Measurements from ENCODE around the gene PLCB4. TPM values are rescaled to one million over a fixed set of nuclear protein-coding genes. Genes with fewer than 3 reads are reported as not detected.

The PLCB4 gene
- total RNA-seq, 1 donor from 2014 or later, result 0.23 TPM

GRCh38 chr20:9256393-9256792, 187.5 kb downstream of the PLCB4 start:
- no peak for ATAC-seq
- DNase-seq (ENCODE audit: low spot score), result no peak

DNA sequence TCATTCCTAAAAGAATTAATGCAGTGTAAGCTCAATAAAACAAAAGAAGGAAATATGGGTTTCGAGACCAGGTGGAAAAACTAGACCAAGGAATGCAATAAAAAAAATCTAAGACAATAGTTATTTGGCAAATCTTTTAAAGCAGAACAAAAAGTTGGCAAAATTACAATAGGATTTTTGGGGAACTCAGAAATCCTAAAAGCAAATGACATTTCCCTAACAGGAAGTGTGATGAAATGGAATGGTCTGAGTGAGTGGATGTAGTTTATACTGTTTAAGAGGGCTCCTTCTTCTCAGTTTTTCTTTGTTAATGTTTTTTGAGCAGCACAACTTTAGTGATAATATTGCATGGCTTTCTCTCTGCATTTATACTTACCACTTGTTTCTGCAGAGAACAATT, 190.0 kb downstream of the PLCB4 start:
- no peak for DNase-seq (ENCODE audit: low spot score)
- ATAC-seq, result no peak

- no peak for DNase-seq (ENCODE audit: low spot score)
- no peak for ATAC-seq
Measured at GRCh38 chr20:9260027-9260426, 191.1 kb downstream of the PLCB4 start.

DNA sequence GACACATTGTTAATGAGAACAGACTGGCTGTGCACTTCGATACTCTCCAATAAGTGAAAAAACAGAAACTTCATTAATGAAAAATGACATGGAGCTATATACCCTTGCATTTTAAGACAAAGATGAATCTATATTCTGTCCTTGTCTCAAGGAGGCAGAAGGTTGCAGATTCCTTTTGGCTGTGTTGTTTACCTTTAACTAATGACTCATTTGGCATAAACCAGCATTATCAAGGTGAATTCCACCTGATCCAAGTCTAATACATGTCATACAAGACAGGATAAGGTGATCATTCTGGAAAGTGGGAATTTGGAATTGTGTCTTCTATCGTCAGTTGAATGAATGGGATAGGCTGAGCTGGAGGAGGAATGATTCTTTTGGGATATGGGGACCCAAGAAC, 192.9 kb downstream of the PLCB4 start:
- DNase-seq (ENCODE audit: low spot score) (no peak), ATAC-seq (no peak)

DNA sequence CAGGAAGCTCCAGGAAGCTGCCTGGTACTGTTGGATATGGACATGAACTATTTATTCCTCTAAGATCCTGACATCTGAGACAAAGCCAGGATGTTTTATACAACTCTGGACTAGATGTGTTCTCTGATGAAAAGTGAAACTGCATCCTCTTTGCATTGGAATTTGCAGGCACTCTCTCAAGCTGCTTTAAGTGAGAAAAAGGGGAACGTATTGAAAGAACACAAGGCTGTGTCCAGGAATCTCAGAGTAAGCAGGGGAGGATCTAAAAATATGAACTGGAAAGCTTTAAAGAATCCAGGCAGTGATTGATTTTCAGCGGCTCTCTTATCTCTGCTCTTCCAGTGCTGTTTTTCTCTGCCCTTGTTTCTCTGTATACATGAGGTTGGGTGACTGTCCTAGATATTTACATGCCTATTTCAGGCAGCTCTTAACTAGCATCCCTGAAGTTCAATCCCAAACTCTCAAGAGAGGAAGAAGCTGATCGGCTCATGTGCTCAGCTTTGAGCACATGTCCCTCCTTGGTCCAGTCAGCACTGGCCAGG, 193.8 kb downstream of the PLCB4 start:
- no peak for ATAC-seq
- DNase-seq (ENCODE audit: low spot score), result no peak

DNA sequence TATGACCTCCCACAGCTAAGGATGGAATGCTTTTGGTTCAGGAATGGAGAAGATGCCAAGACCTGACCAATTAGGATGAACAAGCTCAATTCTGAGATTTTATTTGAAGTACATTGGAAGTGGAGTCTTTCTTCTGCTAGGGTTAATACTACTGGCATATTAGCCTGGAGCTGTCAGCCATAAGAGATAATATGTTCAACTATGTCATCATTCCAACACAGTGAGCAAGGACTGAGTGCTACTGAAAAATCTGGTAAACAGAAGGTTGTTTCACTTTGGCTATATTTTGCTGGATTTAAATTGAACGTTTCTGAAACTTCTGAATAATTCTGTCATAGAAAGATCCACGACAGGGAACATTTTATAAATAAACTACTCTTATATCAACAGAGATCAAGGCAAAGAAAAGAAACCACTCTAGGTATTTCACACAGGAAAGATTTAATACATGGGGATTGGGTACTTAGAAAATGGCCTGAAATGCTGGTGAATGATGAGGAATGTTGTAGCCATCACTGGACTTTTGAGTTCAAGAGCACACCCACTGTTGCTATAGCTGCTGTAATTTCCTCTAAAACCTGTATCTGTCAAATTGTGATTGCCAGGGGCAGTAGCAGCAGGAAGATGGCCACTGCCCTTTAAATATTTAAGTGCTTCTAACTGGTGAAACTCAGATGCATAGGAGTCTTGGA, 200.5 kb downstream of the PLCB4 start:
- ATAC-seq (no peak), DNase-seq (ENCODE audit: low spot score) (no peak)

GRCh38 chr20:9270831-9271230, 201.9 kb downstream of the PLCB4 start:
- no peak for DNase-seq (ENCODE audit: low spot score)
- ATAC-seq, result no peak

DNA sequence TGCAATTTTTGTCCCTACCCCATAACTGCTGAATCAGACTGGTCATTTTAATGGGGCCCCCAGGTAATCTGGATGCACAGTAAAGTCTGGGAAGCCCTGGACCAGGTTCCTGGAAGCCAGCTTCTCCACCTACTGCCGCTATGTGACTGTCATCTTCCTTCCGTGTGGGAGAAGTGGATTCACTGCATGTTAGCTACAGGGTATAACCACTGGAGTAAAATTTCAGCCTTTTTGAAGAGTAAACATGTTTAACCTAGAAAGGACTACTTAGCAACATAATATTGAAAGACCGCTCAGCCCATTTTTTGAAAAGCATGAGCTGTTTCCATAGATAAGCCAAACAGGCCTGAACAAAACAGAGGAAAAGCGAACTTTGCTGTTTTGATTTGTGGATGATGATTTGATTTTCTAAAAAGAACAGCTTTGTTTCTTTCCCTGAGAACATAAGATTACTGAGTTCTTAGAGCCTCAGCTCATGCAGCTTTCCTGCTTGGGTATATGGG, 208.1 kb downstream of the PLCB4 start:
- DNase-seq (ENCODE audit: low spot score) (no peak), ATAC-seq (no peak)

- ATAC-seq (no peak), DNase-seq (ENCODE audit: low spot score) (no peak)
Measured at GRCh38 chr20:9279918-9280401, 211.1 kb downstream of the PLCB4 start.

GRCh38 chr20:9280666-9281065, 211.8 kb downstream of the PLCB4 start:
- DNase-seq (ENCODE audit: low spot score) (no peak), ATAC-seq (no peak)

DNA sequence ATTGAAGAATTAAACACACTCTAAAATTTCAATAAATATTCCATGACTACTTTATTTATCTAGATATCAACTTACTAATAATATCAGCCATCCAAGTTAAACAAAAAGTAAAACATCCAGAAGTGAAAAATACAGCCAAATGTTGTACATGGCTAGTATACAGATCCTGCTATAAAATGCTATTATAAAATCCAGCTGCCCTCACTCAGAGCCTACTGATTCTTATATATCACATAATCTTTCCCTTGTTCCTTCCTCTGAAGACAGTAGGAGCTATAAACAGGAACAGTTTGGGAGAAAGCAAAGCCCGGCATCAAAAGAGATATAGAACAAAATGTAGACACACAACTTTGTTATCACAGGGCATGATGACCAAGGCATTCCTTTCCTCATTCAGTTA, 212.9 kb downstream of the PLCB4 start:
- DNase-seq (ENCODE audit: low spot score) (no peak), ATAC-seq (no peak)

- ATAC-seq, result no peak
- DNase-seq (ENCODE audit: low spot score), result no peak
Measured at GRCh38 chr20:9285617-9286016, 216.7 kb downstream of the PLCB4 start.

GRCh38 chr20:9286501-9287461, 217.9 kb downstream of the PLCB4 start:
- ATAC-seq, result no peak

DNA sequence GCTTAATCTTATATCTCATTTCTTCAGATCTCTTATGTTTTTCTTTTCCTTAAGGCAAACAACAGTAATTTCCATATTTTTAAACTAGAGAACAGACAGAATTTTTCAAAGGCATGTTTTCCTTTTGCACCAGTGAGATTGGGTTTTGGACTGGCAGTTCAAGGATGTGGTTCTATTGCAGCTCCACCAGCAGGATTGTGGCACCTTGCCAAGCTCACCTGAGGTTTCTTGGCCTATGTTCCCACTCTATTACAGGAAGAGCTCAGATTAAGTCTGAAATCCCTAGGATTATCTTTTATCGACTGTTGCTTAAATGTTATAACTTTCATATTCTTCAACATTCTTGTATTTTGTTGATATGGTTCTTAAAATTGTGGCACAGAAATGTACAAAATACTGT, 218.9 kb downstream of the PLCB4 start:
- ATAC-seq (no peak), DNase-seq (ENCODE audit: low spot score) (no peak)

More at GRCh38 chr20:9286501-9287461, 217.9 kb downstream of the PLCB4 start:
- DNase-seq (ENCODE audit: low spot score), result no peak

DNA sequence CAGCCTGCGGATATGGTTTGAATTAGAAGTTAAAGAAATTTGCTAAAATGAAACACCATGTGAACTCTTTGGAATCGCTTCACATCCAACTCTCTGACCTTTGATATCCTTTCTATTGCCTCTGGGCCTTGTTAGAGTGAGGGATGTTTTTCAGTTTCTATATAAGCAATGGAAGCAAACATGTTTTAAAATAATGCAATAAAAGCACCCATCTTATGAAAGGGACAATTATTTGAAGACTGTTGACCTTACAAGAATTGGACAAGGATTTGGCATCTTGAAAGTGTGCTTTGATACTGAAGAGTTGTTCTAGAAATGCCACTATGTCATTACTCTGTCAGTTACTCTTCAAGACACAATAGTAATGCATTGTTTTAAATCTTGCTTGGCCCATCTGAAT, 221.4 kb downstream of the PLCB4 start:
- no peak for DNase-seq (ENCODE audit: low spot score)
- ATAC-seq, result no peak

- no peak for DNase-seq (ENCODE audit: low spot score)
- ATAC-seq, result no peak
Measured at GRCh38 chr20:9293145-9293544, 224.3 kb downstream of the PLCB4 start.

DNA sequence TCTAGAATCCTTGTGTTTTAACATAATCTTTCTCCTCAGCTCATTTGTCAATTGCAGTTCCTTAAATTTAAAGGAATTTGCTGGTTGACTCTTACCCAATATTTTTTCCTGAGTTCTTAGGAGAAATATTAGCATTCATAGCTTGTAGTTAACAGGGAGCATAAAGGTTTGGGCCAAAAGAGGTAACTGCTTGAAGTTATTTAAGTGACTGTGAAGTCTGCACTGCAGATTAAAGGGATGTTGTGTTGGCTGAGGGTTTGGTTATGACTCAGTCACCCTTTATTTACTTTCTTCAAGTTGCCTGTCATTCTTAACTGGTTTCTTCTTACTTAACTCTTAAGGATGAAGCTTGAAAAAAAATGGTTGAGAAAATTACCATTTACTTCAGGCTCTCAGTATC, 225.2 kb downstream of the PLCB4 start:
- ATAC-seq (no peak), DNase-seq (ENCODE audit: low spot score) (no peak)

DNA sequence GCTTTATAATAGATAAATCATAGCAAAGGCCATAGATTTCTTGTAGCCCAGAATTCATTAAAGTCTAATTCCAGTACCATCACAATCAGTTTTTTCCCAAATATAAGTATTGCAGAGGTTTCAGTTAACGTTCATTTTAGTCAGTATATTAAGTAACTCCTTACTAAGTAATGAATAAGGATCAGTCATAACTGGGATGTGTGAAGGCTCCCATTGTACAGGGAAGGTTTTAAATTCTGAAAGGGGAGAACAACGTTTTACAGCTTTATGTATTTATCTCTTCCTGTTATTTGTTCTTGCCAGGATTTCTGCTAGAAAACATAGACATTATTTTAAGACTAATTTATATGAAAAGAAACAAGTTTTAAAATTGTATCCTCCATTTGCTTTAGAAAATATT, 230.0 kb downstream of the PLCB4 start:
- DNase-seq (ENCODE audit: low spot score), result no peak
- no peak for ATAC-seq

DNA sequence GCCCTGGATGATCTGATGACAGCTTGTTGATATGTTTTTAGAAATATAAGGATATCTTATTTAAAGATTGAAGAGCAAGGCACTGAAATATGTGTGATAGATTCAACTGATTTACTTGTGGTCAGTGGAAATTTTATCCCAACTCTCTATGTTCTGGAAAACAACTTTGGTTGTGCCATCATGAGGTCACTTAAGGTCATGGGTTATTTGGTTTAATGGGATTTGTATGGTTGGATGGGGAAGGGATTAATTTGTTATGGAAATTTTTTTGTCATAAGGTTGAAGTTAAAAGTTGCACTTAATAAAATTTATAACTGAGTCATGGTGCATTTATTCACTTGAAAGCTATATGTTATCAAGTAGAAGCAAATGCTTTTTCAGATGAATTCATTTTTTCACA, 231.2 kb downstream of the PLCB4 start:
- ATAC-seq, result no peak
- DNase-seq (ENCODE audit: low spot score), result no peak

- ATAC-seq (no peak), DNase-seq (ENCODE audit: low spot score) (no peak)
Measured at GRCh38 chr20:9300534-9300933, 231.6 kb downstream of the PLCB4 start.
